Upper lobe of right lung (tissue), 1 donor: Measurements from ENCODE around the gene SRGAP2B. TPM values are rescaled to one million over a fixed set of nuclear protein-coding genes. Genes with fewer than 3 reads are reported as not detected.
"Not testable (repeated sequence)": the region's sequence is repeated elsewhere in the genome, so short reads cannot be mapped to it uniquely, and the experiment has no call there.

Source experiments
- ATAC-seq: fragments of 200-7000 bp; cut with Tn5 transposase; one replicate; pipeline ENCODE4 v1.9.1; 2020; ENCODE audit warnings: mild to moderate bottlenecking, moderate library complexity
- DNase-seq: peaks from one replicate; pipeline ENCODE4 v3.0.0-alpha.2; 2020
- H3K27ac ChIP-seq: fragments of 200-600 bp; one replicate; pipeline ENCODE4 v1.8.0; 2022
- H3K27me3 ChIP-seq: fragments of 200-600 bp; one replicate; pipeline ENCODE4 v1.8.0; 2022; ENCODE audit warnings: mild to moderate bottlenecking
- H3K36me3 ChIP-seq: fragments of 200-600 bp; one replicate; pipeline ENCODE4 v1.8.0; 2022
- H3K4me1 ChIP-seq: fragments of 200-600 bp; one replicate; pipeline ENCODE4 v1.8.0; 2022
- H3K4me3 ChIP-seq: fragments of 200-600 bp; one replicate; pipeline ENCODE4 v1.8.0; 2022; ENCODE audit warnings: mild to moderate bottlenecking
- H3K9me3 ChIP-seq: fragments of 200-600 bp; one replicate; pipeline ENCODE4 v1.8.0; 2022
- intact Hi-C: fragments of 100-400 bp; cut with DNase I; formaldehyde crosslinking; loops from one replicate; pipeline ENCODE4 v1.11.0; 2022
- total RNA-seq: library from RNA; stranded (reverse); fragmentation: NEBNext Ultra II Directional; extraction: Animal tissue kit (Norgen Biotek cat#: 25700); gene quantifications from one replicate; pipeline ENCODE4 v1.2.1, GENCODE V29; 2021
- donor health status: DM: no; HTN: yes; CAD: no; lungs with severe emphysema.

SRGAP2B gene
- total RNA-seq, 1 donor from 2014 or later, result 35.1 TPM

DNA sequence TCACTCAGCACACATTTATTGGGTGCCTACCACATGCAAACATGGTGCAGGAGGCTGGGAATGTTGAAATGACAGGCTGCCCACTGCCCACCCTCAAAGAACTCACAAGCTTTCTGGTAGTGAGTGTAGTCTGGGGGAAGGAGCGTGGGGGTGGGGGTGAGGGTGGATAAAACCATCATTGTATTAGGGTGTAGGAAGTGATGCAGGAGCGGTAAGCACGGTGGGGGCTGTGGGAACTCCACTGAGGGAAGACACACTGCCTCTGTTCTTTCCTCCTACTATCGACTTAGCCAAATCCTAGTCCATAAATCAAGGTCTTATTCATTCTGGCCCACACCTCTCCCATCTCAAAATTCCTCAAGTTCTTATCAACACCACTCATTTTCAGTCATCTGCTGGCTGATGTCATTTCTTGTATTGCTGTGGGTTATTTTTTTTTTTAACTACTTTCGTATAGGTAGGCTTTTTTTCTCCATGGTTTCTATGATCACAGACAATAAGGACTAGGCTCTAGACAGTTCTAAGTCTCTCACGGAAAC is 21.0 kb downstream of the SRGAP2B start:
- H3K27me3 ChIP-seq, ATAC-seq, H3K36me3 ChIP-seq, intact Hi-C loops, H3K9me3 ChIP-seq, H3K27ac ChIP-seq, H3K4me1 ChIP-seq, H3K4me3 ChIP-seq, DNase-seq: not testable (repeated sequence)

DNA sequence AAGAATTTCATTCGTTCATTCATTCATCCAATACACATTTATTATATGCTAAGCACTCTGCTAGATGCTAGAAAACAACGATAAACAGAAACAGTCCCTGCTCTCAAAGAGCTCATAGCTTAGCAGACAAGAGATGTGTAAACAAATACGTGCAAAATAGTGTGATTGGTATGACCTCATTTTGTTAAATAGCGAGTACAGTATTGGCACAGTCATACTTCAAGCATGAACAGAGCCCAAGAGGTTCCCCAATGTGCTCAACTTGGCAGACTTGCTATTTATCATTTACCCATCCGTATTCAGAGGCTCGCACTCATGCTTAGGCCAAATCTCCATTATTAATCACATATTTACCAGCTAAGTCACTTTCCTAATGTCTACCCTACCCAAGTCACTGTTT is 23.6 kb downstream of the SRGAP2B start:
- intact Hi-C loops, H3K4me3 ChIP-seq, H3K4me1 ChIP-seq, H3K36me3 ChIP-seq, H3K27ac ChIP-seq, ATAC-seq, H3K27me3 ChIP-seq, DNase-seq, H3K9me3 ChIP-seq: not testable (repeated sequence)

DNA sequence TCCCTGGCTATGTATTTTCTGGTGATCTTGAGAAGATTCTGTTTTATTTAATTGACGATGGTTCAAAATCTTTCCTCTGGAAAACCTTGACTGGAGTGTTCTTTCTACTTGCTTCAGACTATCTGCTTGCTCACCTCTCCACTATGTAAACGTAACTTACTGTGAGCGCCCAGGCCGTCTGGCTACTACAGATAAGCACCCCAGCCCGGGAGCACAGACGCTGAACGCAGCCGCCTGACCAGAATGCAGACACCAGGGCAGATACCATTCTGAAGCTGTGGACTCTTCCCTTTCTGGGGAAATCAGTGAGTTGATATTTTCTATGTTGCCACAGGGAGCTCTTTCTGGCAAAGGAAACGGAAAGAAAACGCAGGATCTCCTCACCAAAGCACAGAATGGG is 28.6 kb downstream of the SRGAP2B start:
- H3K36me3 ChIP-seq, H3K4me3 ChIP-seq, DNase-seq, H3K9me3 ChIP-seq, H3K27me3 ChIP-seq, H3K27ac ChIP-seq, H3K4me1 ChIP-seq, intact Hi-C loops: not testable (repeated sequence)
- peak; percentile 74 for ATAC-seq

DNA sequence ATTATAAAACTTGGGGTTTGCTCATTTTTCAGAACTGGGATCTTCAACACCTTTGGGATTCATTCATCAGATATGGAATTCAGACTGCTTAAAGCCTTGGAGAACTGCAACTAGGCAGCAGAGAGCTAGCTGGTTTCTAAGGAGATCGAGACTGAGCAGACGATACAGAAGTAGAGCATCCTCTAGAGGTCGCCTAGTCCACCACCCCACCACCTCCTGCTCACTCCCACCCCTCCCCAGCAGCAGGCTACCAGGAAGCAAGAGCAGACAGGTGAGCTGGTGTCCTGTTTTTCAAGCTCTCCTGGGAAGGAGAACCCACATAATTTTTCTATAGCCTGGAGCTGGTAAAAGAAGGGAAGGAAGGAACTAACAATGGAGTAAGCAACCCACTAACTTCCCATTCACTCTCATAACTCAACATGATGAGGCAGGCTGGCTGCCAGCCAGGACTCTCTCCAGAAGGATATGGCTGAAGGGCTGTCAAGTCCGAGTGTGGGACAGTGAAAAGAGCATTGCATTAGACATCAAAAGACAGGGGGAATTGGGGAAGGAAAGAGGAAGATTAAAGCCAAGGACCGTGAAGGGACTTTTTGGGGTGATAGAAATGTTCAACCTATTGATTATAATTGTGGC is 29.8 kb downstream of the SRGAP2B start:
- intact Hi-C loops, H3K27ac ChIP-seq, H3K9me3 ChIP-seq, H3K4me3 ChIP-seq, H3K27me3 ChIP-seq, H3K4me1 ChIP-seq, H3K36me3 ChIP-seq, DNase-seq: not testable (repeated sequence)
- ATAC-seq, result peak; percentile 73

DNA sequence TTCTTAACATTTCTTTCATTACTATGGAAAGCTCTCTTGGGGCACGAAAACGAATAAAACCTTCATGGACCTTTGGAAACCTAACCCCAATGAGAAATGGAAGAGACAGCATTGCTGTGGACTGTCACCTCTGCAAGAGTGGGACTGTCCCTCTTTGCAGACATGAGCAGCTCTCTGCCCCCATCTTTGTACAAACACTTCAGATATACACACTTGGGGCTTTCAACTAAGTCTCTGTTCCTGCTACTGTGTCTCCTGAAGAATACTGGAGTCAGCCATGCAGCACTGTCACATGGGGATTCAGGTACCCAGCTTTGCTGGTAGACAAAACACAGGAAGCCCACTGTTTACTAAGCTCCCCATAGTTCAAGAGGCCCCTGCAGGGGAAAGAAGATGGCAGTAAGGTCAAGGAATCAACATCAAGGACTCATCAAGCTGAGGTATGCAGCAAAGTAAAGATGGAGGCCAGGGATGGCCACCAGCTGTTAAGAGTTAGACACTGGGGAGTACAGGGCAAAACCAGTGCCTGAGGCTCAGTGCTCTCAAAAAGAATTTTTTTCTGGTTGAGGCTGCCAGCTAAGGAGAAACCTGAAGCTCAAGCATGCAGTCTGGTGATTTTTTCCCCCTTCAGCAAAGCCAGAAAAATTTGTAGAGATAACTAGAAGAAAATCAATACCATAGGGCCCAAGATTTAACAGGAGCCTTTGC is 31.0 kb downstream of the SRGAP2B start:
- H3K27me3 ChIP-seq, DNase-seq, H3K4me1 ChIP-seq, H3K4me3 ChIP-seq, H3K27ac ChIP-seq, H3K9me3 ChIP-seq, intact Hi-C loops, ATAC-seq, H3K36me3 ChIP-seq: not testable (repeated sequence)

DNA sequence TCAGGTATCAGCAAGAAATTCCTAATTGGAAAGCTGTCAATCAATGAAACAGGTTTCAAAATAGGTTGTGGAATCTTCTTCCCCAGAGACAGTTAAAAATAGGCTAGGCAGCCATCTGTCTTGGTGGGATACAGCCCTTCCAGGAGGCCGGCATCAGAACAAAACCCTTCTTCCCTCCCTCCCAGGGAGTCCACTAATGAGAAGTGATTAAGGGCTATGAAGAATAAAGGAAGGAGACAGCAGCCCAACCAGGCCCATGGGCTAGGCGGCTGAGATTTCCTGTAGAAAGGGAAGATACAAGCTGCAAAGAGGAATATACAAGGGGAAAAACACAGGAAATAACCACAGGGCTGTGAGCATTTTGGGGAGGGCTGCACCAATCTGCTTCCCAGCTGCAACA is 31.8 kb downstream of the SRGAP2B start:
- DNase-seq, H3K9me3 ChIP-seq, intact Hi-C loops, H3K36me3 ChIP-seq, H3K27me3 ChIP-seq, ATAC-seq, H3K27ac ChIP-seq, H3K4me1 ChIP-seq, H3K4me3 ChIP-seq: not testable (repeated sequence)

DNA sequence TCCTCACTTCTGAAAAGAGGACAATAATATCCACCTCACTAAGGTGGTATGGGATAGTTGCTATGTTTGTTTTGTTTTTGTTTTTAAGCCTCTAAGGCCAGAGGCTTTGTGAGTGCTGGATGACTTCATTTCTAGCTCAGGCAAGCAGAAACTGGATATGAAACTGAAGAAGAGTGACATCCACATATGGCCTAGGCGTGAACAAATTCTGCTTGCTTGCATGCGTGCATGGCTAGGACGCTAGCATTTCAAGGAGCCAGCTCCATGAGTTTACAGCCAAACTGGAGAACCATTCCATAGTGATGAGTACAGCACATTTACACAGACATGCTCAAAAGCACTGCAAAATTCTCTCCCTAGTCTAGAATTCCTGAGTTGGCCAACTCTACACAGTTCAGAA is 36.9 kb downstream of the SRGAP2B start:
- H3K4me1 ChIP-seq, H3K36me3 ChIP-seq, intact Hi-C loops, H3K4me3 ChIP-seq, H3K27me3 ChIP-seq, H3K9me3 ChIP-seq, DNase-seq, H3K27ac ChIP-seq: not testable (repeated sequence)
- peak; percentile 57 for ATAC-seq

DNA sequence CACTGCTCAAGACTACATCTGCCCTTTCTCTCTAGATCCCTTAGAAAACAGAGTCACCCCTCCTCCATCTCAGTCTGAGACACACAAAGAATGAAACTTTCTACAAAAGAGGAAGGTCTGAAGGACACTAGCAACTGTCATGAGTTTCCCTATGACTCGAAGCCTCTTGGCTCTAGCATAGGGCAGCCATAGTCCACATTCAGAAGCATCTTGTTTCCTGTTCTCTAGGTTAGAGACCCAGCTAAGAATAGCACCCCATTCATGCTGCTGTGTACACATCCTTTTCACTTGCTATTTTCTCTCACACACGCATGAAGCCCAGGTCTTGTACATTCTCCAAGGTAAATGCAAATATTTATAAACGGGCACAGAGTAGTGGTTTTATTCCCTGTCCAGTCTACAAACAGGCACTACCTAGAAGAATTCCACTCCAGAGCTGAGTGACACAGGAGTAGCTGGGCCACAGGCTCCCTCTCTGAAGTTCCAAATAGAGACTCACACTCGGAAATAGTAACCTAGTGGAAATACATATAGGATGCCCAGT is 39.8 kb downstream of the SRGAP2B start:
- H3K36me3 ChIP-seq, H3K27ac ChIP-seq, DNase-seq, H3K4me1 ChIP-seq, H3K9me3 ChIP-seq, H3K27me3 ChIP-seq, intact Hi-C loops, H3K4me3 ChIP-seq: not testable (repeated sequence)
- peak; percentile 91 for ATAC-seq

DNA sequence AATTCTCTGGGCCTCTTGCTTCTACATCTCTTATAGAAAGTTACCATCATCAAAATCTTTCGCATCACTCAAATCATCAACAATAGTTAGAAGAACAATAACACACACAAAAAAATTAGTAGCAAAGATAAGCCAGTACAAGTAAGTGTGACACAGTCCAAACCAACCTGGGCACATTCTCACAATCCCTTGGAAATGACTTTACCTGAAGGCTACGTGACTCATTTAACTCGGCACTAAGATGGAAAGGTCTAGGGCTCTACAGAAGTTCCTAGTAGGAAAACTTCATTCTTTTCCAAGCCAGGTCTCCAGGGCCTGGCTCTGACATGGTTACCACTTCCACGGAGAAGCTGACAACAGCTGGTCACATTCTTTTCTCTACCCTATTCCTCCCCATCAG is 41.7 kb downstream of the SRGAP2B start:
- ATAC-seq, DNase-seq, intact Hi-C loops, H3K36me3 ChIP-seq, H3K4me3 ChIP-seq, H3K4me1 ChIP-seq, H3K27ac ChIP-seq, H3K9me3 ChIP-seq, H3K27me3 ChIP-seq: not testable (repeated sequence)

DNA sequence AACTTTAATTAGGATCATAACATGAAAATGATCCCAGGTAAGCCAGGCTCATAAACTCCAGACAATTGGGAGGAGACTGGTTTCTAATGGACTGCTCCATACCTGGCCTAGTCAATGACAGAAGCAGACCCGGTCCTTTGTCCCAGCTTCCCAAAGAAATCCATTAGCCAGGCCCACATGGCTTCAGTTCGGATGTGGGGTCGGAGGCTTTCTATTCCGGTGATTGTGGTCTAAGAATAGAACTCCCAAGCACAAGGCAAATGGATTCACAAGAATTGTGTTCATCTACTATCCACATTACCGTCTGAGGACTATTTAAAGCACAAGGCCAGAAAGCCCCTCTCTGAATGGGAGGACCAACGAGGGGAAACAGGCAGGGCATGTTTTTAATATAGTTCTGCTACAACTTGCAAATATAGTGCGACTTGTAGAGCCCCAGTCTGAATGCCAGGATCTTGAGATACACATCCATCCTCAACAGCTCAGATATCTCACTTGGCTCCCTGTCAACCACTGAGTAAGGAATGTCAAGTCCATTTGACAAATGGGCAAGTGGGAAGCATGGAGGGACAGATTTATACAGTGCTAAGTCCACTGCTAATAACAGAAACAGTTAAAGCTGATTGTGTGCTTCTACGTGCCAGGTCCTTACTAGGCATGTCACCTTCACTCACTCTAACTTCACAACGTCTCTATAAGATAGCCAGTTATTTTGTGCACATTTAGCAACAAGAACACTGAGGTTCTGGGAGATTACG is 42.9 kb downstream of the SRGAP2B start:
- intact Hi-C loops, ATAC-seq, DNase-seq, H3K27me3 ChIP-seq, H3K36me3 ChIP-seq, H3K4me1 ChIP-seq, H3K4me3 ChIP-seq, H3K27ac ChIP-seq, H3K9me3 ChIP-seq: not testable (repeated sequence)

DNA sequence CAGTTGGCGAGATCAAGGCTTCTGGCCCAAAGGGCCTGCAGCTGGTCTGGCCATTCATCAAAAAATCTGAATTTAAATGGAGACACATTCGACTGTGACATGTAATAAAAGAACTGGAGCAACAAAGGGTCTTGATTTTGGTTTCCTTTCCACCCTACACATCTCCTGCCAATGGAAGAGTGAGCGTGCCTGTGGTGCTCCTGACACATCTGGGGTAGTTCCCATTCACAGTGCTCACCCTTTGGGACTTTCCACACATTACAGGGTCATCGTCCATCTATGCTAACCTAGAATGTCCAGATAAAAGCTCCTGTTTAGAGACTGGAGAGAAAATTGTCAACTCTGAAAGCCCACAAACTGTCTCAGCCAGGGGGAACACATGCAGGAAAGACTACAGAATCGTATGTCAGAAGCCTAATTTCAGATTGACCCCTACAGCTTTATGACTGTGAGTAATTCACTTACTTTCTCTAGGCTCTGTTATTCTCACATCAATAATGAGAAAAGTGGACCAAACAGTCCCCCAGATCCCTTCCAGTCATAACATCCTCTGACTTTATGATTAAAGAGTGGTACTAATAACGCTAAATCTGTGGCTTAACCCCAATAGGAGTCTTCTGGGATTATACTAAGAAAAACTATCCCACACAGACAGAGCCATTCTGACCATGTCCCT is 46.8 kb downstream of the SRGAP2B start:
- H3K4me3 ChIP-seq, H3K36me3 ChIP-seq, H3K27me3 ChIP-seq, ATAC-seq, H3K4me1 ChIP-seq, DNase-seq, intact Hi-C loops, H3K9me3 ChIP-seq, H3K27ac ChIP-seq: not testable (repeated sequence)

DNA sequence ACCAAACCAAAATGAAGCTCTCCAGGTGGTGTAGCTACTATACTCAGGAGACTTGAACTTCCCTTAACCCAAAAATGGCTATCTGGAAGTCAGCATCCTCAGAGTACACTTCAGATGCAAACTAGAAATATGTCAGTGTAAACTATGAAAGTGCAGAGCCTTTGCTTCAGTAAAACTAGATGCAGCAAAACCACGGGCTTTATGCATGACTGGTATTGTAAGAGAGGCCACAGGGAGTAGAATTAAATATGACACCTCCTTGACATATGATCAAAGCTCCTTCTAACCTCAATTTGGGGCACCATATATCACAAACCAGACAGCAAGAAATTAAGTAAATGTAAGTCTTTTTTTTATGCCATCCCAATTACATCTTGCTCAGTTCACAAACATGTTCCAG is 47.6 kb downstream of the SRGAP2B start:
- H3K27me3 ChIP-seq, intact Hi-C loops, H3K36me3 ChIP-seq, DNase-seq, ATAC-seq, H3K9me3 ChIP-seq, H3K4me3 ChIP-seq, H3K4me1 ChIP-seq, H3K27ac ChIP-seq: not testable (repeated sequence)

DNA sequence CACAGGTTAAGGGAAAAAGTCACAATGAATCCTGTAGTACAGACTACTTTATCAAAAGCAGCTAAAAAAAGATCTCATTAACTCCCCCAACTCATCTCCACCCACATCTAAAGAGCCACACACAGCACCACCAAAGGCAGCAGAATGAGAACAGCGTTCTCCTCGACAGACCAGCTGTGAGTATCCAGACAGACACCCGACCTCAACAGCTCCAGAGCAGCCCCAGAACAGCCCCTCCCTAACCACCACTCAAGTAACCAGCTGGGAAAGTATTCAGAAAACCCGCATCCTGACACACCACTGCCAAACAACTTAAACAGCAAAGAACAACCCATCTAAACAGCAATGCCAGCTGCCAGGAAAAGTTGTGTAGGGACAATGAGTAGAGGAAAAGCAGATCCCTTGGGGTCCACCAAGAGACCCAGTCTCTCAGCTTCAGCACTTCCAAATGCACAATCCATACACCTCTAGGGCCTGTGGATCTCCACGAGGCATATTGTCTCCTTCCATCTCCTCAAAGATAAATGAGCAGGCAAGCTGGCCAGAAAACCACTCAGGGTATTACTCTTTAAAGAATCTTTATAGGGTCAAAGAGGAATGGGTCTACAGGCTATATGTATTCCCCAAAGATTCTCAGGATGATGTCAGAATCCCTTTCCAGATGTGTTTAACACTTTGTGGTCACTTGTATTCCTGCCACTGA is 49.4 kb downstream of the SRGAP2B start:
- ATAC-seq, H3K9me3 ChIP-seq, H3K27ac ChIP-seq, DNase-seq, H3K27me3 ChIP-seq, H3K4me1 ChIP-seq, intact Hi-C loops, H3K36me3 ChIP-seq, H3K4me3 ChIP-seq: not testable (repeated sequence)
